HG03039 (cell line): ENCODE measurements around the gene PLGRKT.
"Not testable (repeated sequence)": the region's sequence is repeated elsewhere in the genome, so short reads cannot be mapped to it uniquely, and the experiment has no call there.

Experiments
- ATAC-seq: cut with Tn5 transposase; IDR thresholded peaks from one replicate; pipeline ENCODE4 v1.9.1; 2021; ENCODE audit warnings: mild to moderate bottlenecking, moderate library complexity; ENCODE audit not compliant: unreplicated experiment

The PLGRKT gene

GRCh38 chr9:5437254-5438216 is at the start of gene PLGRKT:
Gene PLGRKT (minus strand): TSS chr9:5437925. CDS start chr9:5431977, 5,948 bp downstream.
- ATAC-seq, result peak; percentile 86

DNA sequence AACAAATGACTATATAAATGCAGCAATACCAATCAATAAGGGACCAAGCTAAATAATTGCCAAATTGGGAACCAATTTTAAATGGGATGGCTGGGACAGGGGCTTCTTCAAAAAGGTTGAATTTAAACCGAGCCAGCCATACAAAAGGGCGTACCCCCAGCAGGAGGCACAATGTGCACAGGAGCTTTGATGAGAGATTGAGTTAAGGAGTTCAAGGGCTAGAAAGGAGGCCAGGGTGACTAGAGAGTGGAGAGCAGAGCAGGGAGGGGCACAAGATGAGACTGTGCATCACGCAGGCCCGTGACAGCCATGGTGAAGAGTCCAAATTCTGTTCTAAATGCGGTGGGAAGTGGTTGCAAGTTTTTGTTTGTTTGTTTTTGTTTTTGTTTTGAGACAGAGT is 49.3 kb upstream of the PLGRKT start:
- no peak for ATAC-seq

GRCh38 chr9:5485378-5486085 is 47.8 kb upstream of the PLGRKT start:
- ATAC-seq, result no peak

DNA sequence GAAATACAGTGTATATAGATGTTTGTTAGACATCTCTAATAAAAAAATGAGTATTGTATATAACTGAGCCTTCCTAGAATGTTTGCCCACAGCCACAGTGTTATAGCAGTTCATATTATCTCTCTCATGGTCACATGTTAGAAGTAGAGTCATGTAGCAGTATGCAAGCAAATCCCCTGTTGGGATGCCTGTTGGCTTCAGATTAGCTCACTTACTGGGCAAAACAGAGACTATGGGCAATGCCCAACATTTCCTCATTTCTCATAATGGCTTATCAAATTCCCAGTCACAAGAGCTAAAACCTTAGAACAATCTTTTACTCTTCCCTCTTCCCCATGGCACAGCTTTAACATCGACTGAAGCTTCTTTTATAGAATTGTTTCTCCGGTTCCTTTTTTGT is 45.6 kb upstream of the PLGRKT start:
- ATAC-seq, result no peak

DNA sequence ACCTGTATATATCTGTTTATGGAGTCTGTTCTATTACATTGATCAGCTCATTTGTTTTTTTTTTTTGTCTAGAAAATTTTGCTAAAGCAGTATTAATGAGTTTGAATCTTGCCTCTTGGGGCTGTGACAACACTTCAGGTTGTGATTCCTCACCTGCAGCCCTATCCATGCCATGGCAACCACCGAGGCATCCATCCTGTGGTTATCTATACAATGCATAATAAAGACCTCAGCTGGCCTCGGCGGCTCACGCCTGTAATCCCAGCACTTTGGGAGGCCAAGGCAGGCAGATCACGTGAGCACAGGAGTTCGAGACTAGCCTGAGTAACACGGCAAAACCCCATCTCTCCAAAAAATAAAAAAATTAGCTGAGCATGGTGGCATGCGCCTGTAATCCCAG is 44.5 kb upstream of the PLGRKT start:
- no peak for ATAC-seq

- ATAC-seq, result no peak
These were observed 43.8 kb upstream of the PLGRKT start for GRCh38 chr9:5481322-5482040.

- no peak for ATAC-seq
These were observed 43.2 kb upstream of the PLGRKT start for GRCh38 chr9:5480919-5481318.

DNA sequence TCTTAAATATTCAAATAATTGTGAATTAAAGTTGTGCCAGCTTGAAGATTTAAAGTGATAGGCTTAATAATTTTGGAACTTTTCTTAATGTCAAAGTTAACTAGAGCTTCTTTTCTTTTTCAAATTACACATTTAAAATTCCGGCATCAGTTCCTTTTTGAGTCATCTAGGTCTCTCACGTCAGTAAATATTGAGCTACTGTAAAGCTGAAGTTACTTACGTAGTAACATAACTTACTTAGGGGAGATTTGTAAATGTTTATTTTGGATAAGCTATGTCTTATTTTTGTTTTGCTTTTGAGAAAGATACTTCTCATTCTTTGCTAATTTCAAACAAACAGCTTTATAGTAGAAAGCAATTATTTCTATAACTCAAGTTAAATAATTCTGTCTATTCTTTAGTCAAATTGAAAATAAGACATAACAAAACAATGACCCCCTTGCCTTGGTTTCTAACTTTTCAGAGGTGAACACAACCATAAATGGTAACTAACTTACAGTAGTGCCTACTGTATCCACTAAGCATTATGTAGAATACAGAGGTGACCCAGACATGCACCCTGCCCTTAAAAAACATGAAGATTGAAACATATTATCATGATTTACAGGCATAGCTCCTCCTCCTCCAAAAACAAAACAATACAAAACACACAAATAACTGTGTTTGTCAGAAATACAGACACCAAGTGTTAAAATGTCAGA is 42.4 kb upstream of the PLGRKT start:
- ATAC-seq, result no peak

DNA sequence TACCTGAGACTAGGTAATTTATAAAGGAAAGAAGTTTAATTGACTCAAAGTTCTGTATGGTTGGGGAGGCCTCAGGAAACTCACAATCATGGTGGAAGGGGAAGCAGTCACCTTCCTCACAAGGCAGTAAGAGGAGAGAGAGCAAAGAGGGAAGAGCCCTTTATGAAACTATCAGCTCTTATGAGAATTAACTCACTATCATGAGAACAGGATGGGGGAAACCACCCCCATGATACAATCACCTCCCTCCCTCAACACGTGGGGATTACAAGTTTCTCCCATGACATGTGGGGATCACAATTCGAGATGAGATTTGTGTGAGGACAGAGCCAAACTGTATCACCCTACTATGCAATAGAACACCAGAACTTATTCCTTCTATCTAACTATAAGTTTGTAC is 40.5 kb upstream of the PLGRKT start:
- no peak for ATAC-seq

DNA sequence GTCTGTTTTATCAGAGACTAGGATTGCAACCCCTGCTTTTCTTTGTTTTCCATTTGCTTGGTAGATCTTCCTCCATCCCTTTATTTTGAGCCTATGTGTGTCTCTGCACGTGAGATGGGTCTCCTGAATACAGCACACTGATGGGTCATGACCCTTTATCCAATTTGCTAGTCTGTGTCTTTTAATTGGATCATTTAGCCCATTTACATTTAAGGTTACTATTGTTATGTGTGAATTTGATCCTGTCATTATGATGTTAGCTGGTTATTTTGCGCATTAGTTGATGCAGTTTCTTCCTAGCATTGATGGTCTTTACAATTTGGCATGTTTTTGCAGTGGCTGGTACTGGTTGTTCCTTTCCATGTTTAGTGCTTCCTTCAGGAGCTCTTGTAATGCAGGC is 37.9 kb upstream of the PLGRKT start:
- ATAC-seq, result not testable (repeated sequence)

- no peak for ATAC-seq
These were observed 33.1 kb upstream of the PLGRKT start for GRCh38 chr9:5470816-5471215.

GRCh38 chr9:5470122-5470521 is 32.4 kb upstream of the PLGRKT start:
- ATAC-seq, result no peak

- ATAC-seq, result no peak
These were observed 31.1 kb upstream of the PLGRKT start for GRCh38 chr9:5468850-5469249.

- ATAC-seq, result no peak
These were observed 29.0 kb upstream of the PLGRKT start for GRCh38 chr9:5466766-5467165.

- ATAC-seq, result no peak
These were observed 28.3 kb upstream of the PLGRKT start for GRCh38 chr9:5466005-5466404.

GRCh38 chr9:5464831-5465330 is 27.2 kb upstream of the PLGRKT start:
- ATAC-seq, result not testable (repeated sequence)

- ATAC-seq, result no peak
These were observed 22.4 kb upstream of the PLGRKT start for GRCh38 chr9:5460157-5460556.

DNA sequence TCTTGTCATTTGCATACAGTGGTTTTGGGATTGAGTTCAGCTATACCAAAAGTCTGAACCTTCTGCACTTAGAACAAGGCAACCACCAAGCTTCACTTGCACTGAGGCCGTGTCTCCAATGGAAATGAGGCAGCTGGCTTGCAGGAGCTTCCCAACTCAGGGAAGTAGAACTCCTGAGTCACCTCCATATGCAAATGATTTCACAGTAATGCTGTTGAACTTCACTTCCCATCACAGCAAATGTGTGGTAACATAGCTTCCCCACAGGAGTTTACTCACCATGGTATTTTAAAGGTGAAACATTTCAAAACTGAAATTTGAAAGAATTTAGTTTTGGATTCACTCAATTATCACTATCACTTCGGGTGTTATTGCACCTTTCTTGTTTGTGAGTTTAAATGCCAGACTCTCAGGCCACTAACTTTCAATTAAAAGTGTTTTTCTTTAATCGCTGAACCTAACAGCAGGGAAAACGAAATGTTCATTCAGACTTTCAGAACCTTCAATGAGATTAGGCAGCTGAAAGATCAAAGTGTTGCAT is 21.6 kb upstream of the PLGRKT start:
- peak; percentile 52 for ATAC-seq

- ATAC-seq, result no peak
These were observed 17.5 kb upstream of the PLGRKT start for GRCh38 chr9:5455181-5455580.

DNA sequence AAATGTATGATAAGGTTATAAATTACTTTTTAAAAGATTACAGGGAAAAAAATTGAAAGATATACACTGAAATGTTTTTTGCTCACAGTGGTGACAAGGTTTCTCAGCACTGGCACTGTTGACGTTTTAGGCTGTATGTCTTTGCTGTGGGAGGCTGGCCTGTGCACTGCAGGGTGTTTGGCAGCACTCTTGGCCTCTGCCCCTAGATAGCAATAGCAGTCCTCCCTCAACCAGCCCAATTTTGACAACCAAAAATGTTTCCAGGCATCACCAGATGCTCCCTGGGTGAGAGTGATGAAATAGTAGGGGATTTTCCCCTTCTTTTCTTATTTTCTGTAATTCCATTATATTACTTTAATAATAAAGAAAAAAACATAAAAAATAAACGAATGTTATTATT is 15.9 kb upstream of the PLGRKT start:
- no peak for ATAC-seq
